Endothelial cell of umbilical vein (primary cell): ENCODE data around the gene LMNB1.

Experiments used
- CTCF ChIP-seq, 2 donors: IDR thresholded peaks; 1 replicate in 1 of 2; 2 replicates in 1 of 2; pipeline ENCODE4 v1.5.1; 2011; ENCODE audit warnings: low read length in 2 of 2, mild to moderate bottlenecking in 2 of 2, moderate library complexity in 2 of 2, control low read depth in 1 of 2, inconsistent platforms in 1 of 2, low read depth in 1 of 2; ENCODE audit not compliant: insufficient read depth in 1 of 2; ENCODE audit errors: extremely low read depth in 1 of 2
- EZH2 ChIP-seq: IDR thresholded peaks from 2 replicates; pipeline ENCODE4 v1.6.1; 2012; ENCODE audit warnings: borderline replicate concordance, low read depth, mild to moderate bottlenecking, moderate library complexity, low read length, inconsistent platforms; ENCODE audit not compliant: severe bottlenecking
- FOS ChIP-seq: IDR thresholded peaks from 2 replicates; pipeline ENCODE4 v1.6.1; 2011; ENCODE audit warnings: mild to moderate bottlenecking, low read length, moderate library complexity, borderline replicate concordance; ENCODE audit not compliant: insufficient read depth
- MYC ChIP-seq: IDR thresholded peaks from one replicate; pipeline ENCODE4 v1.6.1; 2011; ENCODE audit warnings: mild to moderate bottlenecking, low read depth, low read length
- POLR2A ChIP-seq: IDR thresholded peaks from 2 replicates; pipeline ENCODE4 v1.6.1; 2012; ENCODE audit warnings: low read depth, mild to moderate bottlenecking, control low read depth, low read length
- POLR2AphosphoS5 ChIP-seq: IDR thresholded peaks from 2 replicates; pipeline ENCODE4 v1.6.1; 2012; ENCODE audit warnings: low read depth, mild to moderate bottlenecking, control low read depth, low read length, moderate library complexity; ENCODE audit not compliant: insufficient read depth
- TF ChIP-seq, protein P1 (sequence below): IDR thresholded peaks from 2 replicates; pipeline ENCODE4 v1.6.1; 2011; ENCODE audit not compliant: insufficient read depth, insufficient read length

- TF ChIP-seq CTCF (IDR thresholded peaks at IDR 0.05; ENCODE audit: extremely low read depth in 1 of 2, insufficient read depth in 1 of 2, low read depth in 1 of 2, low read length in 2 of 2) (no peak), POLR2A (no peak), MYC (no peak), POLR2AphosphoS5 (no peak), EZH2 (no peak), FOS (no peak)
- TF ChIP-seq, protein P1, sequence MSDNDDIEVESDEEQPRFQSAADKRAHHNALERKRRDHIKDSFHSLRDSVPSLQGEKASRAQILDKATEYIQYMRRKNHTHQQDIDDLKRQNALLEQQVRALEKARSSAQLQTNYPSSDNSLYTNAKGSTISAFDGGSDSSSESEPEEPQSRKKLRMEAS, result no peak
These were observed 480 bp downstream of the LMNB1 start for GRCh38 chr5:126777257-126777974.
